ENCODE measurements around the gene CACNG4.

- TF ChIP-seq CTCF (IDR thresholded peaks at IDR 0.05) = no peak
- no peak for TF ChIP-seq POLR2A (IDR thresholded peaks at IDR 0.05)
Observed at GRCh38 chr17:66925811-66926500, 38.6 kb upstream of the CACNG4 start.

All from heart left ventricle (tissue), 13 donors.